Keratinocyte (primary cell): Measurements from ENCODE around the gene ZBTB5.

ENCODE experiments used
- CTCF ChIP-seq, 3 experiments: IDR thresholded peaks in 1 of 3; conservative IDR thresholded peaks in 1 of 3; optimal IDR thresholded peaks in 1 of 3; 2 replicates in 2 of 3; 3 replicates in 1 of 3; pipeline versions ENCODE3 to v1.5.1; 2011; ENCODE audit warnings: low read length in 3 of 3, mild to moderate bottlenecking in 3 of 3, moderate library complexity in 2 of 3, control low read depth in 1 of 3, inconsistent platforms in 1 of 3; ENCODE audit not compliant: insufficient read depth in 2 of 3; ENCODE audit errors: extremely low read depth in 1 of 3
- EZH2 ChIP-seq: IDR thresholded peaks from one replicate; pipeline ENCODE4 v1.6.1; 2012; ENCODE audit warnings: inconsistent platforms, mild to moderate bottlenecking, low read length, moderate library complexity

DNA sequence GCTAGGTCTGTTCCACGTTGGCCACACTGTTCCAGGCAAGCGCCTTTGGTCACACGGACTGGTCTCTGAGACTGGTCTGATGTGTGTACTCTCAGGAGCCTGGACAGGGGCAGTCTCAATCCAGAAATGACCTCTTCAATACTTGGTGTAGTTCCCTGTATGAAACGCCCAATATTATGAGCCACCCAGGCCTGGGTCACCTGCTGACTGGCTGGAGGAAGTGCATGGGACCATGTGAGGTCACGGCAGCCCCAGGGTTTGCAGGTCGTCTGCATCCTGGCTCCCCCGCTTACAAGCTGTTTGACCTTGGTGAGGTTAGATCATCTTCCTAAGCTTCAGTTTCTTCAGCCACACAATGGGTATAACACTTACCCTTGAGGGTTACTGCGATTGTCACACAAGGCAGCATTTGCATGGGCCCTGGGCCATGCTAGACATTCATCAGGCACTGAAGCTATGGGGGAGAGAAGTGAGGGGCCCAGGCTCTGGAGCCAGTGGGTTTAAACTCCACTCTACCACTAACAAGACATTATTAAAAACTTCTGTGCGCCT lies 47.9 kb downstream of the ZBTB5 start:
- TF ChIP-seq CTCF (optimal IDR thresholded peaks at IDR 0.05 in 1 of 3, IDR thresholded peaks at IDR 0.05 in 1 of 3, conservative IDR thresholded peaks at IDR 0.05 in 1 of 3; ENCODE audit: extremely low read depth in 1 of 3, insufficient read depth in 2 of 3, low read length in 3 of 3) (no peak), EZH2 (no peak)
